ENCODE data around the gene PUSL1. TPM values are rescaled to one million over a fixed set of nuclear protein-coding genes. Genes with fewer than 3 reads are reported as not detected.

Gene PUSL1
- total RNA-seq, 2 experiments from 2014 or later = 23.9 to 25.4 TPM

GRCh38 chr1:1305300-1306069 is 2.9 kb upstream of the PUSL1 start:
- H3K27me3 Mint-ChIP-seq = no peaks in the 10 kb centered on the region
- H3K4me1 Mint-ChIP-seq (ENCODE audit: low read depth) = peaks cover 25% of the 10 kb centered on the region
- ATAC-seq = peak; percentile 62
- peak overlapping the region; percentile 80 for H3K4me3 Mint-ChIP-seq
- intact Hi-C loops (cut with micrococcal nuclease) = no loop called here
- CTCF ChIA-PET = interaction anchor here (1.0 to 2.7 kb wide), 5 partner anchors 14 to 183 kb away, joined by 3 to 15 read pairs (median 4); no protein-coding TSS in a partner anchor
- H3K9me3 Mint-ChIP-seq = no peaks in the 10 kb centered on the region
- peak; percentile 90 for DNase-seq
- peak overlapping the region; percentile 81 for H3K27ac Mint-ChIP-seq
- peaks cover 4% of the 10 kb centered on the region for H3K36me3 Mint-ChIP-seq (ENCODE audit: low read depth)
- TF ChIP-seq CTCF (IDR thresholded peaks at IDR 0.05) = no peak
- POLR2A ChIA-PET = interaction anchor here (0.6 kb wide), 1 partner anchor 96 kb away, joined by 3 read pairs; no protein-coding TSS in a partner anchor

- Mint-ChIP-seq H3K27me3 (no peaks in the 10 kb centered on the region), H3K4me3 (peak overlapping the region; percentile 80), H3K9me3 (no peaks in the 10 kb centered on the region), H3K36me3 (ENCODE audit: low read depth) (peaks cover 4% of the 10 kb centered on the region), H3K27ac (peak overlapping the region; percentile 81), H3K4me1 (ENCODE audit: low read depth) (peaks cover 25% of the 10 kb centered on the region)
- DNase-seq (peak; percentile 57), ATAC-seq (no peak)
- intact Hi-C loops (cut with micrococcal nuclease) = no loop called here
- CTCF ChIA-PET = interaction anchor here (1.6 kb wide), 1 partner anchor 184 kb away, joined by 7 read pairs; no protein-coding TSS in a partner anchor
- POLR2A ChIA-PET = no interaction called here
- no peak for TF ChIP-seq CTCF (IDR thresholded peaks at IDR 0.05)
These were observed 2.2 kb upstream of the PUSL1 start for GRCh38 chr1:1306070-1306660.

- Mint-ChIP-seq H3K4me3 (peak overlapping the region; percentile 80), H3K27ac (peak overlapping the region; percentile 39), H3K27me3 (no peaks in the 10 kb centered on the region), H3K9me3 (no peaks in the 10 kb centered on the region), H3K36me3 (ENCODE audit: low read depth) (peaks cover 4% of the 10 kb centered on the region), H3K4me1 (ENCODE audit: low read depth) (peaks cover 25% of the 10 kb centered on the region)
- DNase-seq = peak; percentile 20
- POLR2A ChIA-PET = no interaction called here
- no peak for ATAC-seq
- intact Hi-C loops (cut with micrococcal nuclease) = no loop called here
- TF ChIP-seq CTCF (IDR thresholded peaks at IDR 0.05) = no peak
- CTCF ChIA-PET = no interaction called here
These were observed 1.6 kb upstream of the PUSL1 start for GRCh38 chr1:1306661-1307260.

GRCh38 chr1:1307261-1307922 is 1.0 kb upstream of the PUSL1 start:
- peaks cover 25% of the 10 kb centered on the region for H3K4me1 Mint-ChIP-seq (ENCODE audit: low read depth)
- DNase-seq (no peak), ATAC-seq (no peak)
- H3K27ac Mint-ChIP-seq = peak overlapping the region; percentile 39
- ChIA-PET POLR2A (no interaction called here), CTCF (no interaction called here)
- intact Hi-C loops (cut with micrococcal nuclease) = no loop called here
- H3K4me3 Mint-ChIP-seq = peak overlapping the region; percentile 80
- peaks cover 4% of the 10 kb centered on the region for H3K36me3 Mint-ChIP-seq (ENCODE audit: low read depth)
- H3K27me3 Mint-ChIP-seq = no peaks in the 10 kb centered on the region
- H3K9me3 Mint-ChIP-seq = no peaks in the 10 kb centered on the region
- TF ChIP-seq CTCF (IDR thresholded peaks at IDR 0.05) = no peak

All from activated CD8-positive, alpha-beta T cell treated with anti-CD3 and anti-CD28 coated beads for 36 hours (primary cell).